HG03432 (cell line): ENCODE measurements around the gene SCAPER.
"Not testable (repeated sequence)": the region's sequence is repeated elsewhere in the genome, so short reads cannot be mapped to it uniquely, and the experiment has no call there.

Experiments used
- ATAC-seq: cut with Tn5 transposase; IDR thresholded peaks from one replicate; pipeline ENCODE4 v1.9.1; 2021; ENCODE audit warnings: mild to moderate bottlenecking, moderate library complexity; ENCODE audit not compliant: unreplicated experiment

Gene SCAPER

DNA sequence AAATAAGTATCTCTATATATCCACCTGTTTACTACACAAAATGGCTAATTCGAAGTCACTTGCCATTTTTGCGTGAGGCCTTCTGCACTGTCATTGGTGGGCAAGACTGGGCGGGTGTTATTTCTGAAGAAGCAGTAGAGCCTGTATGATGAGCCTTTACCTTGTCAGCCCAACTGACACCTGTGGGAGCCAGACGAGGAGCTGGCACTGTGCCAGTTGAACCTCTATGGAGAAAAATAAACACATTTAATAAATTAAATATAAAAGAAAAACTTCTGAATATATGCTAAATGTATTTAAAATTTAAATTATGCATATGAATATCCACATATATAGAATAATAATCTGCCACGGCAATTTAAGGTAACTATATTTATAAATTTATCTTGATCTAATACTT is 109.9 kb downstream of the SCAPER start:
- no peak for ATAC-seq

DNA sequence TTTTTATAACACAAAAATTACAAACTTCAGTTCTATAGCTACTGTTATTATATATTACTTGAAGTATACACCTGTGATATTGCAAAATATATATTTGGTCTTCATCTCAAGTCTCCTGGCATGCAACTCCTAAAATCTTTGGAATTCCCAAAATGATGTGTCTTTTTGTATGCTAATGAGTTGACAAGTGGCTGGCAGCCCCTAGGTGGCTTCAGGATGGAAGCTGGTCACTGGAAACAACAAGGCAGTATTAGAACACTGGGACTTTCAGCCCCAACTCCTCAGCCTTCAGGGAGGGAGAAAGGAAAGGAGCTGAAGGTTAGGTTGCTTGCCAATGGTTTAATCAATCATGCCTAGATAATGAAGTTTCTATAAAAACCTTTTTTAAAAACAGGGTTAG is 112.0 kb downstream of the SCAPER start:
- no peak for ATAC-seq

GRCh38 chr15:76791511-76791910 is 113.6 kb downstream of the SCAPER start:
- ATAC-seq: no peak

GRCh38 chr15:76787273-76787672 is 117.9 kb downstream of the SCAPER start:
- ATAC-seq: no peak

DNA sequence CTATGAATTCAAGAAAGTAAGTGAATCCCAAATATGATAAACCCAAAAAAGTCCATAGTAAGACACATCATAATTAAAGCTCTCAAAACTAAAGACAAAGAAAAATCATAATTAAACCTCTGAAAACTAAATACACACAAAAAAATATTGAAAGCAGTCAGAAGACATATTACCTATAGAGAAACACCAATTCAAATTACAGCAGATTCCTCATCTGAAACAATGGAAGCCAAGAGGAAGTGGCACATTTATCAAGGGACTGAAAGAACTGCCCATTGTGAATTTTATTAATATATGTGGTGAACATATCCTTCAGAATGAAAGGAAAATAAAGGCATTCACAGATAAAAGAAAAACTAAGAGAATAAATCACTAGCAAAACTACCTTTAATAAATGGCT is 128.2 kb downstream of the SCAPER start:
- ATAC-seq: no peak

- ATAC-seq: no peak
Measured at GRCh38 chr15:76776480-76776879, 128.7 kb downstream of the SCAPER start.

- no peak for ATAC-seq
Measured at GRCh38 chr15:76773234-76773633, 131.9 kb downstream of the SCAPER start.

DNA sequence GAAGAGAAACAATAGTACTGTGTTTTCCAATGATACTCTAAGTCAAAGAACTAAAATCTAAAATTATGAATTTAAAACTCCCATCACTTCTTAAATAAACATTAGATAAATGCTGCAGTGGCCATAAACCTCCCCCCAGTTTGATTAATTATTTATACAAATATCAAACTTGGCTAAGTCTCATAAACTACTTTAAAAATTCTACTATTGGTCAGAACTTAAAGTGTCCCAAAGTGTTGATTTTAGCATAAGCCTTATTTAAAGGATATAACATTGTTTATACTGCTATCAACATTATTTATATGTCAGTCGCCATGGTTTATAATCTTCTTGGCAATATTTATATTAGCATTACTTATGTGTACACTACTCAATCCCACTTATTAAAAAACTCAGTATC is 132.4 kb downstream of the SCAPER start:
- no peak for ATAC-seq

DNA sequence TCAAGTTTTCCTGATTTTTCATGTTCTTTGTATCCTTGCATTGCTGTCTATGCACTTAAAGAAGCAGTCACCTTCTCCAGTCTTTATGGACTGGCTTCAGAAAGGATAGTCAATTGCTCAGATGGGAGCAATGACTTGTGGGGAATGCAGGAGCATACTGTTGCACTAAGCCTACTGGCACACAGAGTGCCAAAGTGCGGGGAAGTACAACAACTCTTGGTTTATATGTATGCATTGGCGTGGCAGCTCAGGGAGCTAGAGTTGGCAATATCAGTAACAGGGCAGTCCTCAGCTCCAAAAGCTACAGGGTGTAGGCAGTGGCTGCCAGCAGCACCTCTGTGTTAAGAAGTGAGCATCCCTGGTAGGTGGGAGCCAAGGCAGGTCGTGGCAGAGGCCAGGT is 141.1 kb downstream of the SCAPER start:
- no peak for ATAC-seq

GRCh38 chr15:76763554-76763953 is 141.6 kb downstream of the SCAPER start:
- ATAC-seq: no peak

- no peak for ATAC-seq
Measured at GRCh38 chr15:76756381-76756780, 148.8 kb downstream of the SCAPER start.

GRCh38 chr15:76753771-76754170 is 151.4 kb downstream of the SCAPER start:
- no peak for ATAC-seq

- no peak for ATAC-seq
Measured at GRCh38 chr15:76753131-76753530, 152.0 kb downstream of the SCAPER start.

GRCh38 chr15:76752549-76752948 is 152.6 kb downstream of the SCAPER start:
- no peak for ATAC-seq

GRCh38 chr15:76737573-76737972 is 167.6 kb downstream of the SCAPER start:
- no peak for ATAC-seq

DNA sequence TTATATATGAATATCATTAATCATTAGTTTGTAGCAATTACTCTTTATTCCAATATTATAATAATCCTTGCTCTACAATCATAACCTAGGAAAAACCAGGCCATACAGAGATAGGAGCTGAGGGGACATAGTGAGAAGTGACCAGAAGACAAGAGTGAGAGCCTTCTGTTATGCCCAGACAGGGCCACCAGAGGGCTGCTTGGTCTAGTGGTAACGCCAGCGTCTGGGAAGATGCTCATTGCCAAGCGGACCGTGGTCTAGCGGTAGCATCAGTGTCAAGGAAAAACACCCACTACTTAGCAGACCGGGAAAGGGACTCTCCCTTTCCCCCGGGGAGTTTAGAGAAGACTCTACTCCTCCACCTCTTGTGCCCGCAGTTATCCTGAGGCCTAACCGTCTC is 172.8 kb downstream of the SCAPER start:
- ATAC-seq: not testable (repeated sequence)

DNA sequence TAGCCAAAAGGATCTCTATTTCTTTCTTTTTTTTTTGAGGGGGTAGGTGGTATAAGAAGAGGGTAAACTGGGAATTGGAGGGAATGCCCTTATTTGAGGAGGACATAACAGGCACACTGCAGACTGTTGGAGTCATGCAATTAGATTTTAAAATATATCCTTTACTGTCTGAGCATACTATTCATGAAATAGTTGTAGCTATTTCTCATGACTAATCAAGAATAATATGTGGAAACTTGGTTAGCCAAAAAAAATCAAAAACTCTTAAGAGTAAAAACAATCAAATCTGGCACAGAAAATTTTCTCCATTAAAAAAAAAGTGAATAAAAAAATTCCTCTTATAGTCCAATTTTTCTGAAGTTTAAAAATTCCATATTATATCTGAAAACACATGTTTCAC is 174.9 kb downstream of the SCAPER start:
- ATAC-seq: no peak

GRCh38 chr15:76718863-76719262 is 186.3 kb downstream of the SCAPER start:
- ATAC-seq: no peak

- no peak for ATAC-seq
Measured at GRCh38 chr15:76714950-76715349, 190.2 kb downstream of the SCAPER start.

DNA sequence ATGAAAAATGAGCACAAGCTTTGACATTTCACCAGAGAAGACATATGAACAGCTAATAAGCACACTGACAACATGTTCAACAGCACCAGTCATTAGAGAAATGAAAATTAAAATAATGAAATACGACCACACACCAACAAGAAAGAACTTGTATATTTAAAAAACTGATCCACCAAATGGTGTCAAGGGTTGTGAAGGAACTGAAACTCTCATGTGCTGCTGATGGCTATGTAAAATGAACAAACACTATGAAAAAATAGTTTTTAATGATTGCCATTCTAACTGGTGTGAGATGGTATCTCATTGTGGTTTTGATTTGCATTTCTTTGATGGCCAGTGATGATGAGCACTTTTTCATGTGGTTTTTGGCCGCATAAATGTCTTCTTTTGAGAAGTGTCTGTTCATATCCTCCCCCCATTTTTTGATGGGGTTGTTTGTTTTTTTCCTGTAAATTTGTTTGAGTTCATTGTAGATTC is 193.8 kb downstream of the SCAPER start:
- peak; percentile 76 for ATAC-seq

- not testable (repeated sequence) for ATAC-seq
Measured at GRCh38 chr15:76704032-76704431, 201.1 kb downstream of the SCAPER start.

DNA sequence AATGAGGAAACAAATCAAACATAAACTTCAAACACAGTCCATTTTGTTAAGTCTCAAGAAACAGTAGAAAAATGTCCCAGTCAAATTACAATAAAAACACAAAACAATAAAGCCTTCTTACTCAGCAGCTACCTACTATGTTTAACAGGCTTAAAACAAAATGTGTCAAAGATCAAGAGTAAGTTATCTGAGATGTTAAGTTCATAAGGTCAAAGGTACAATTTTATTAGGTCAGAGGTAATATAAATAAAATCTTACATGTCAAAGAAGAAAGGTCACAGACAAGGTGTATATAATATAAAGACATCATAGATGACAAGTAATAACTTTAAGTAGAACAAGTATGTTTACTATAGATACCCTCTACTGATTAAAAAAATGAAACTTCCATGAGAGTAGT is 208.3 kb downstream of the SCAPER start:
- ATAC-seq: no peak

GRCh38 chr15:76692546-76692945 is 212.6 kb downstream of the SCAPER start:
- not testable (repeated sequence) for ATAC-seq

- ATAC-seq: not testable (repeated sequence)
Measured at GRCh38 chr15:76687592-76687991, 217.5 kb downstream of the SCAPER start.
